ENCODE results near the gene RHOG. TPM values are rescaled to one million over a fixed set of nuclear protein-coding genes. Genes with fewer than 3 reads are reported as not detected.

The RHOG gene
- total RNA-seq, 1 donor: 19.0 TPM

- TF ChIP-seq CTCF (IDR thresholded peaks at IDR 0.05; ENCODE audit: insufficient read depth, low read length): no peak
- DNase-seq (ENCODE audit: low read depth): no peak
- H3K4me3 ChIP-seq (ENCODE audit: low read depth, low read length): no peak overlapping the region
Measured at GRCh38 chr11:3834664-3835461, 5.9 kb downstream of the RHOG start.

GRCh38 chr11:3834349-3834663 lies 6.5 kb downstream of the RHOG start:
- TF ChIP-seq CTCF (IDR thresholded peaks at IDR 0.05; ENCODE audit: insufficient read depth, low read length): no peak
- no peak for DNase-seq (ENCODE audit: low read depth)
- no peak overlapping the region for H3K4me3 ChIP-seq (ENCODE audit: low read depth, low read length)

GRCh38 chr11:3833449-3833848 lies 7.3 kb downstream of the RHOG start:
- no peak for TF ChIP-seq CTCF (IDR thresholded peaks at IDR 0.05; ENCODE audit: insufficient read depth, low read length)
- no peak overlapping the region for H3K4me3 ChIP-seq (ENCODE audit: low read depth, low read length)
- DNase-seq (ENCODE audit: low read depth): no peak

- DNase-seq (ENCODE audit: low read depth): no peak
- H3K4me3 ChIP-seq (ENCODE audit: low read depth, low read length): no peak overlapping the region
- TF ChIP-seq CTCF (IDR thresholded peaks at IDR 0.05; ENCODE audit: insufficient read depth, low read length): no peak
Measured at GRCh38 chr11:3832816-3833215, 7.9 kb downstream of the RHOG start.

- DNase-seq (ENCODE audit: low read depth): no peak
- no peak overlapping the region for H3K4me3 ChIP-seq (ENCODE audit: low read depth, low read length)
- TF ChIP-seq CTCF (IDR thresholded peaks at IDR 0.05; ENCODE audit: insufficient read depth, low read length): no peak
Measured at GRCh38 chr11:3831378-3832239, 9.2 kb downstream of the RHOG start.

GRCh38 chr11:3830730-3831129 lies 10.0 kb downstream of the RHOG start:
- no peak for TF ChIP-seq CTCF (IDR thresholded peaks at IDR 0.05; ENCODE audit: insufficient read depth, low read length)
- H3K4me3 ChIP-seq (ENCODE audit: low read depth, low read length): no peak overlapping the region
- no peak for DNase-seq (ENCODE audit: low read depth)
